GM18867 (cell line): ENCODE data around the gene PALM.
"Not testable (repeated sequence)": the region's sequence is repeated elsewhere in the genome, so short reads cannot be mapped to it uniquely, and the experiment has no call there.

Source experiments
- ATAC-seq: cut with Tn5 transposase; IDR thresholded peaks from one replicate; pipeline ENCODE4 v1.9.1; 2021; ENCODE audit warnings: mild to moderate bottlenecking, moderate library complexity; ENCODE audit not compliant: unreplicated experiment

Gene PALM

DNA sequence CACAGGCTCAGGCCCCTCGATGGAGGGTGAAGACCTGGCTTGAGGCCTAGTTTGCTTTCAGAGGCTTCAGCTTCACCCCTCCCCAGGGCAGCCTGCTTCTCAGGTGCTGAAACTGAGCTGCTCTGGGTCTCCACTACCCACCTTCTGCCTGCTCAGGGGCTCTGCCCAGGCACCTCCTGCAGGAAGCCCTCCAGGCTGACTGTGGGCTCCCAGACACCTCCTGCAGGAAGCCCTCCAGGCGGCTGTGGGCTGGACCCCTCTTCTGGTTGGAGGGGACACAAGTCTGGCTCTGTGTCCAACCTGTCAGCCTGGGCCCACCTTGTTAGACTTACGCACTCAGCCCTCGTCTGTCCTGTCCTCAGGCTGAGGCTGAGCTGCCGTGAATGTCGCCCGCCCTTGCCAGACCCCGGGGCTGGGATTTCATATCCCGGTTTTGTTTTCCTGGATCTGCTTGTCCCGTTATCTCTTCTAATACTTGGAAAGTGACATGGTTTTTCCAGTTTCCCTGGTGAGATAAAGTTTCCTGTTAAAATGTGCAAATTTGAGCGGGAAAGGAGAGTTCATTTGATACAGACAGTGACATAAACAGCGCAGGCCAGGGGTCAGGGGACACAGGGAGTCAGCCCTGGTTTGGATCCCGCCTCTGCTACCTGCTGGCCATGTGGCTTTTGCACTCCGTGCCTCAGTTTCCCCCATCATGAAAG, 21.4 kb downstream of the PALM start:
- no peak for ATAC-seq

DNA sequence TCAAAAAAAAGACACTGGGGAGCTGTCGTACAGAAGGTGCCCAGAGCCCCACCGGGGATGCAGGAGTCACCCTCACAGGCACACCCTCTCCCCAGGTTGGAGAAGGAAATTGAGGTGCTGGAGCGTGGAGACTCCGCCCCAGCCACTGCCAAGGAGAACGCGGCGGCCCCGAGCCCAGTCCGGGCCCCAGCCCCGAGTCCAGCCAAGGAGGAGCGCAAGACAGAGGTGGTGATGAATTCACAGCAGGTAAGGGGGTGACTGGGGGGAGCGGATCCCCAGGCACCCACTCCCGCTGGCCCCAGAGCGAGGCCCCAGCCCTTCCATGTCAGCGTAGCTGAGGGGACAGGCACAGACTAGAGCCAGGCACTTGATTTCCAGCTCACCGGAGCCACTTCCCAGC, 22.3 kb downstream of the PALM start:
- ATAC-seq = no peak

DNA sequence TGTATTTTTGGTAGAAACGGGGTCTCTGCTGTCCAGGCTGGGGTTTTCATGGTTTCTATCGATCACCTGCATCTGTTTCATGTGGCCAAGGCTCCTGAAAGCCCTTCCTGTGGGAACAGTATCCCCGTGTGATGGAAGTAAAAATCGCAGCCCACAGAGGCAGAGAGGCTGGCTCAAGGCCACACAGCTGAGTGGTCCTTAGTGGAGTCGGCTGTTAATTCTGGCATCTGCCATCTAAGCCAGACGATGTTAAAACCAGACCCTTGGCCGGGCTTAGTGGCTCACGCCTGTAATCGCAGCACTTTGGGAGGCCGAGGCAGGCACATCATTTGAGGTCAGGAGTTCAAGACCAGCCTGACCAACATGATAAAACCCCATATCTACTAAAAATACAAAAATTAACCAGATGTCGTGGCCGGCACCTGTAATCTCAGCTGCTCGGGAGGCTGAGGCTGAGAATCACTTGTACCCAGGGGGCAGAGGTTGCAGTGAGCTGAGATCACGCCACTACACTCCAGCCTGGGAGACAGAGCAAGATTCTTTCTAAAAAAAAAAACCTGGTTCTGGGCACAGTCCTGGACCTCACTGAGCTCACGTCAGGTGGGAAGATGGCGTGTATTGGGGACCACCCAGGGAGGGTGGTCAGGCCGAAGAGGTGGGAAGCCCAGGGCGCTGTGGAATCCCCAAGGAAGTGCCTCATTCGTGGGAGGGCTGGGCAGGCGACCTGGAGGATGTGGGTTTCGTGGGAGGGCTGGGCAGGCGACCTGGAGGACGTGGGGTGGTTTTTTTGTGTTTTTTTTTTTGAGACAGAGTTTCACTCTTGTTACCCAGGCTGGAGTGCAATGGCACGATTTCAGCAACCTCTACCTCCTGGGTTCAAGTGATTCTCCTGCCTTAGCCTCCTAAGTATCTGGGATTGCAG, 23.7 kb downstream of the PALM start:
- ATAC-seq = no peak

DNA sequence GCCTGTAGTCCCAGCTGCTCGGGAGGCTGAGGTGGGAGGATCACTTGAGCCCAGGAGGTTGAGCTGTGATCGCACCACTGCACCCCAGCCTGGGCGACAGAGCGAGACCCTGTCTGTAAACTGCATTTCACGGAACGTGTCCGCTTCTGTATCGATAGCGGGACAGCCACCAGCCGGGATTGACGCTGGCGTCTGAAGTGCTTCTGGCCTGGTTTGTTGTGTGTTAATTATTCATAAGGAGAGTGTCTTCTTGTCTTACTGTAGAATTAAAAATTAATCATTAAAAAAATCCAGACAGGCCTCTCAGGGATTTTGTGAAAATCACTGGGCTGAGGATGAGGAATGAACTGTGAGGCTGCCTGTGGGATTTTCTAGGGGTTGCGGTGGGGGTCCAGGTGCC, 26.0 kb downstream of the PALM start:
- no peak for ATAC-seq

DNA sequence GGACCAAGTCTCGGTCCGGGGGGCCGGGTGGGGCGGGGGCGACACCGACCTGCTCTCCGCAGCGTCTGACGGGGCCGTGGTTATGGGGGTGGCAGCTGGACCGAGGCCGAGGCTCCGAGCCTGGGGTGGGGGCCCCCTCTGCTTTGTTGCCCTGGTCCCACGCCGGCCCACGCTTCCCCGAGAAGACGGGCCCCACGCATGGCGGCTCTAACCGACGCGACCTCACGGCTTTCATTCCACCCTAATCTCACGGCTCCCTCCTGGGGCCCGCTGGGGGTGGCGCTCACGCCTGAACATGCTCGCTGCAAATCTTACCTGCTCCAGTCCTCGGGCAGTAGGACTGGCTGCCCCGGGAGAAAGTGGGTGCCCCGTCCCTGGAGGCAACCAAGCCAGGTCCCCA, 27.4 kb downstream of the PALM start:
- ATAC-seq = no peak

DNA sequence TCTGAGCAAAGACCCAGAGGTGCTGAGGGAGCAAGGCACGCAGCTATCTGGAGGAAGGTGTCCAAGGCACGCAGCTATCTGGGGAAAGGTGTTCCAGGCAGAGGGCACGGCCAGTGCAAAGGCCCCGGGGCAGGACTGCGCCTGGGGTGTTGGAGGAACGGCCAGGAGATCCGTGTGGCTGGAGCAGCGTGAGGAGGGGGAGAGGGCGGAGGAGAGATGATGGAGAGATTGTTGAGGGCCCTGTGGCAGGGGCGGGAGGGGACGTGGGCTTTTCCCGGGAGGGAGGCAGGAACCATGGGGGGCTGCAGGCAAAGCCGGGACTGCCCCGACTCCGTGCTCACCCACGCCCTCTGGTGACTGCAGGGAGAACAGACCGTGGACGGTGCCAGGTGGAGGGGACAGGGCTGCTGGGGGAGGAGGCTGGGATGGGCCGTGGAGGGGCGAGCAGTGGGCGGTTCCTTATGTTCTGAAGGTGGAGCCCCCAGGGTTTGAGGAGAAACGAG, 28.9 kb downstream of the PALM start:
- ATAC-seq = no peak

DNA sequence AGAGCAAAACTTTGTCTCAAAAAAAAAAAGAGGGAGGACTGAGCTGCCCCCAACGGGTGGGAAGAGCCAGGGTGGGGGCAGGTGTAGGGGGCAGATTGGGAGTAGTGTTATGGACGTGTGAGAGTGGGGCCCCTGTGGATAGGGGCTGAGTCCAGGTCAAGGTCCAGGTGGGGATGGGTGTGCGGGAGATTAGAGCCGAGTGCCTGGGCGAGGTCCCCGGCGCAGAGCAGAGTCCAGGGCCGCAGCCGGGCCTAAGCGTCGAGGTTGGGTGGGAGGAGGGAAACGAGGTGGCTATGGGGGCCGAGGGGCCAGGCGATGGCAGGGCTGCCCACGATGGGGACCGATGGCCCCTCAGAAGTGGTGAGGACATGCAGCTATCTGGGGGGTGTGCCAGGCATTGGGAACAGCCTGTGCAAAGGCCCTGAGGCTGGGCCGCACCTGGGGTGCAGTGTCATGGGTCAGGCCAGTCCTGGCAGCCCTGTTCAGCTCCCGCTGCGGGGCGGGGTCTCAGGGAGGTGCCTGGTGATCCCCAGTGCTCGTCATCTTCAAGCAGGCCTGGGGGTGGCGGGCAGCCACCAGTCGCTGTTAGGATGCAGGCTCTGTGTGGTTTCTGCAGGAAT, 29.9 kb downstream of the PALM start:
- ATAC-seq = no peak

DNA sequence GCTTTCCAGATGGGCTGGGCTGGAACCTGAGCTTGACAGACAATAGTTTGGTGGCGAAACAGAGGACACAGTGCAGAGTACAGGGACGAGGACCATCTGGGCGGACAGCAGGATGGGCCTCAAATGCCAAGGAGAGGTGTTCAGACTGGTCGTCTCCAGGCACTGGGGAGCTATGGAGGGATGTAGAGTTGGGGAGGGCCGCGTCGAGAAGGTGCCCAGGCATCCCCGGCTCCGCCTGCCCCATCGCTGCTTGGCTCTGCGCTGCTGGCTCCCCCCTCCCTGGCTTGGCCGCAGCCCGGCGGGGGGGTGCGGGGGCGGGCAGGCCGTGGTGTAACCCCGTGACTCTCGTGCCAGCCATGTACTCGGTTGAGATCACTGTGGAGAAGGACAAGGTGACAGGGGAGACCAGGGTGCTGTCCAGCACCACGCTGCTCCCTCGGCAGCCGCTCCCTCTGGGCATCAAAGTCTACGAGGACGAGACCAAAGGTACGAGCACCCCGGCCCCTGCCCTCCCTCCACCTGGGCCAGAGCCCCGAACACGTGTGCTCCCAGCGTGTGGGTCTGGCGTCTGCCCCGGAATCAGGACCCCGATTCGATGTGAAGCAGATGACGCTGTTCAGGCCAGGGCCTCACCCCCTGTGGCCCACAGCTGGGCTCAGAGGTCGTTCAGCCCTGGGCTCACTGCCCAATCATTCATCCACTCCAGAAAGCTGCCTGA, 31.4 kb downstream of the PALM start:
- no peak for ATAC-seq

DNA sequence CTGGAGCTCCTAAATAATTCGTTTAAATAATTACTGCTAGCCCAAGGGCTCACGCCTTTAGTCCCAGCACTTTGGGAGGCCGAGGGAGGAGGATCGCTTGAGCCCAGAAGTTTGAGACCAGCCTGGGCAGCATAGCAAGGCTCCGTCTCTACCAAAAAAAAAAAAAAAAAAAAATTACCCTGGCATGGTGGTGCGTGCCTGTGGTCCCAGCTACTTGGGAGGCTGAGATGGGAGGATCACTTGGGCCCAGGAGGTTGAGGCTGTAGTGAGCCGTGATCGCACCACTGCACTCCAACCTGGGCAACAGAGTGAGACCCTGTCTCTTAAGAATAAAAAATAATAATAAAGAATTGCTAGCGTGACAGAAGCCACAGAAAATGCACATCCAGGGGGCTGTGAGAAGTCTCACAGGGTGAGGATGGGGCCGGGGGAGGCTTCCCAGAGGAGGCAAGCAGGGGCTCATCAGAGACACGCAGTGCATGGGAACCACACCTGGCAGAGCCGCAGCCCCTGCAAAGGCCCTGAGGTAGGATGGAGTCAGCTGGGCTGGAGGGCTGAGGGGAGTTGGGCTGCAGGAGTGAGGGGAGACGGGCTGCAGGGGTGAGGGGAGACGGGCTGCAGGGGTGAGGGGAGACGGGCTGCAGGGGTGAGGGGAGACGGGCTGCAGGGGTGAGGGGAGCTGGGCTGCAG, 32.2 kb downstream of the PALM start:
- not testable (repeated sequence) for ATAC-seq

DNA sequence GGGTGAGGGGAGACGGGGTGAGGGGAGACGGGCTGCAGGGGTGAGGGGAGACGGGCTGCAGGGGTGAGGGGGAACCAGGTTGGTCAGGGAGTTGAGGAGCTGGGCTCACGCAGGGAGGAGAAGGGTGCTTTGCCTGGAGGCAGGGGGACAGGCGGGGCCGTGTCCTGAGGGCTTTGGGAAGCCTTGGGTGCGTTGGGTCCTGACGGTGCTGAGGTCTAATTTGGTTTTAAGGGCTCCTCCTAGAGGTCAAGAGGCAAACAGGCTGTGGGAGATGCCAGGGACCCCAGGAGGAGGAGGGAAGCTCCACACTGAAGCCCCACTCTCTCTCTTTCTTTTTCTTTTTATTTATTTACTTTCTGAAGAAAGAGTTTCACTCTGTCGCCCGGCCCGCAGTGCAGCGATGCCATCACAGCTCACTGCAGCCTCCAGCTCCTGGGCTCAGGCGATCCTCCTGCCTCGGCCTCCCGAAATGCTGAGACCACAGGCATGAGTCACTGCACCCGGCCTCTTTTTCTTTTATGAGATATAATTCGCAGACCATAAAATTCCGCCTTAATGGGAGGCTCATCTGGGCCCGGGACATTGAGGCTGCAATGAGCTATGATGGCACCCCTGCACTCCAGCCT, 32.9 kb downstream of the PALM start:
- ATAC-seq = no peak

DNA sequence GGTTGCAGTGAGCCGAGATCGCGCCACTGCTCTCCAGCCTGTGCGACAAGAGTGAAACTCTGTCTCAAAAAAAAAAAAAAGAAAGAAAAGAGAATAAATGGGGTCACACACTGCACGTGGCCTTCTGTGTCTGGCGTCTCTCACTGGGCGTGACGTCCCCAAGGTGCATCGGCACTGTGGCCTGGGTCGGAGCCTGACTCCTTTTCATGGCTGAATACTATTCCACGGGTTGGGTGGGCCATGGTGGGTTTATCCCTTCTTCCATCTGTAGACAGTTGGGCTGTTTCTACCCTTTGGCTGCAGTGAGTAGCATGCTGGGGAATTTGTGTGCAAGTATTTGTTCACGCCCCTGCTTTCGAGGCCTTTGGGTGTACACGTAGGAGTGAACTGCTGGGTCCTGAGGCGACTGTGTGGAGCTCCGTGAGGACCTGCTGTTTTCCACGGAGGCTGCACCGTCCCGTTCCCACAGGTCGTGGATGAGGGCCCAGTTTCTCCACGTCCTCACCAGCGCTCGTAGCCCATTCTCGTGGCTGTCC, 33.9 kb downstream of the PALM start:
- ATAC-seq = no peak

DNA sequence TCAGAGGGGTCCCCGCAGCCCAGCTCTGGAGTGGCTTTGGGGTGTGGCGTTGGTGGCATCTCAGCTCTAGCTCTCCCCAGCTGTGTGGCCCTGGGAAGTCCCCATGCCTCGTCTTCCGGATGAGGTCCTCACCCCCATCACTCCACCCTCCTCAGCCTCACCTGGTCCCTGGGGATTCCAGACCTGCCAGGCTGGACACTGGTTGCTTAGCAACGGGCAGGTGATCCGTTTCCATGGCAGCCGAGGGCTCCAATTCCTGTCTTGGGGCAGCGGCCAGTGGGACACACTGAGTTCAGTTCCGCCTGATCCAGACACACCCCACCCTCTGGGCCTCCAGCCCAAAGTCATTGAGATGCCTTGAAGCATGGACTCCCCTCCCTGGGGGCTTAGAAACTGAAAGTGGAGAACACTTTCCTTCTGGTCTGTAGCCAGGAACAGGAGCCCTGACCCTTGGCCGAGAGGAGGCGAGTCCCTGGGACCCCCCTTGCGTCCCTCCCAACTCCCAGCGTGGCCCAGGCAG, 34.5 kb downstream of the PALM start:
- no peak for ATAC-seq

DNA sequence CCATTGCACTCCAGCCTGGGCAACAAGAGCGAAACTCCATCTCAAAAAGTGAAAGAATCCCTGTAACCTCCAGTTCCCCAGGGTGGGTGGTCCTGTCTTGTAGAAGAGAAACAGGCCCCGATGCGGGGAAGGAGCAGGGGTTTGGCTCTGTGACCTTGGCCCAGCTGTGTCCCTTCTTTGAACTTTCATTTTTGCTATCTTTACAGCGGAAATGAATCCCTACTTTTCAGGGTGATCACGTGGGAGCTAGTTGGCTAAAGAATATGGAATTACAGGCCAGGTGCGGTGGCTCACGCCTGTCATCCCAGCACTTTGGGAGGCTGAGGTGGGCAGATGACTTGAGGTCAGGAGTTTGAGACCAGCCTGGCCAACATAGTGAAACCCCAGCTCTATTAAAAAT, 36.4 kb downstream of the PALM start:
- ATAC-seq = not testable (repeated sequence)

DNA sequence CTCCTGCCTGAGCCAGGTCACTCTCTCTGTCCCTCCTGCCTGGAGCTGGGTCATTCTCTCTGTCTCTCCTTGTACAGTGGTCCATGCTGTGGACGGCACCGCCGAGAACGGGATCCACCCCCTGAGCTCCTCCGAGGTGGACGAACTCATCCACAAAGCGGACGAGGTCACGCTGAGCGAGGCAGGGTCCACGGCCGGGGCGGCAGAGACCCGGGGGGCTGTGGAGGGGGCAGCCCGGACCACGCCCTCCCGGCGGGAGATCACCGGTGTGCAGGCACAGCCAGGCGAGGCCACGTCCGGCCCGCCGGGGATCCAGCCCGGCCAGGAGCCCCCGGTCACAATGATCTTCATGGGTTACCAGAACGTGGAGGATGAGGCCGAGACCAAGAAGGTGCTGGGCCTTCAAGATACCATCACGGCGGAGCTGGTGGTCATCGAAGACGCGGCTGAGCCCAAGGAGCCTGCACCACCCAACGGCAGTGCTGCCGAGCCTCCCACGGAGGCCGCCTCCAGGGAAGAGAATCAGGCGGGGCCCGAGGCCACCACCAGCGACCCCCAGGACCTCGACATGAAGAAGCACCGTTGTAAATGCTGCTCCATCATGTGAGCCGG, 37.6 kb downstream of the PALM start:
- ATAC-seq = no peak

DNA sequence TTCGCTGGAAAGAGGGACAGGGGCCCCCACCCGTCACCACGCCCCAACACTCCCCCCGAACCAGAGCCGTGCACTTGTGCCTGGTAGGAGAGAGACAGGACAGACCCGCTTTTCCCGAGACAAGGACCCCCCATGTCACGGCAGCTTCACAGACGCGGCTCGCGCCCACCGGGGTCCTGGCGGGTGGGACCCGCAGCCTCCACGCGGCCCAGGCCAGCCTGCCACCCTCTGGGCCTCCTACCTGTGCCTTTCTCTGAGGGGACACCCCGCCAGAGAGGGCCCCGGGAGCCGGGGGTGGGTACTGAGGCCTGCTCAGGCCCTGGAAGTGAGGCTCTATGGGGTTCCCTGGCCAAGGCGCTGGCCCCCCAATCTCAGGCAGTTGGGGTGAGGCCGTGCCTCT, 38.2 kb downstream of the PALM start:
- ATAC-seq = no peak

DNA sequence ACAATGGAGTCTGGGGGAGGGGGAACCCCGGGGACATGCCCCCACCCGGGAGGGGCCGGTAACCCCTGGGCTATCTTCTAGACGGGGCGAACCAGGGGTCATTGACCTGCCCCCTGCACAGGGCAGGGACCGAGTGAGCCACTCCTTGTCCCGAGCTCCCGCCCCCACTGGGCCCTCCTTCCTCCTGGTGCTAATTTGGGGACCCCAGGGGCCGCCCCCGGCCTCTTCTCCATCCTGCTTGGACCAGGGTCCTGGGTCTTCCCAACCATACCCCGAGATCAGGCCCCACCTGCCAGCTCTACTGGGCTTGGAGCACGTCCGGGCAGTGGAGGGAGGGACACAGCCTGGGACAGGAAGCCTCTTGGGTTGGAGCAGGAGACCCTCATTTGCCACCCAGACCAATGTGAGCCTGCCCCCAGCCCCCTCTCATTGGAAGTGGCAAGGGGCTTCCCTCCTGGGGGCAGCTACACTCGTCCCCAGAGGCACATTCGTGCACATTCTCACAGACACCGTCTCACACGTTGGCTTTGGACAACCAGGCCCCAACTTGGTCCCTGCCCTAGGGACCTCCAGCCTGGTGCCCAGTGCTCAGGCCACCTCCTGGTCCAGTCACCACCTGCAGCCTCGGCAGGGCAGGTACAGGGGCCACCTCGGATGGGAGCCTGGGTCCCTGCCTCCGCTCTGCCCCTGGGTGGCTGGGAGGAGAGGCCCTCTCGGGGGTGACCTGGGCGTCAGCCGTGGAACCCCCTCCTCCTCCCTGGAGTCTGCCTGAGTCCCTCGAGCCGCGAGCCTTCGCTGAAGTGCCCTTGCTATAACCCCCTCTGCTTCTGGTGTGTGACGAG, 38.9 kb downstream of the PALM start:
- no peak for ATAC-seq

DNA sequence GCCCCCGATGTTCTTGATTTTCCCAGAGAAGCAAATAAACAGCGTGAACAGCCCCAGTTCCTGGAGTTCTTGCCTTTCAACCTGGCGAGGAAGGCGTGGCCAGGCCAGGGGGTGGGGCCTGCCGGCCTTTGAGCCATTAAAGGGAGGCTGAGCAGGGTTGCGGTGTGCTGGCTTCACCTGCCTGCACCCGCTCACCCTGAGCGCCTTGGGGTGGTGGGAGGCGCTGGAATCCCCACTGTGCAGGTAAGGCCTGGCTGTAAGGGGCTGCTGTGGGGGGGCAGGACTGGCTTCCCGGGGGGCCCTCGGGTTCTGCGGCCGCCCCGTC, 39.5 kb downstream of the PALM start:
- no peak for ATAC-seq

DNA sequence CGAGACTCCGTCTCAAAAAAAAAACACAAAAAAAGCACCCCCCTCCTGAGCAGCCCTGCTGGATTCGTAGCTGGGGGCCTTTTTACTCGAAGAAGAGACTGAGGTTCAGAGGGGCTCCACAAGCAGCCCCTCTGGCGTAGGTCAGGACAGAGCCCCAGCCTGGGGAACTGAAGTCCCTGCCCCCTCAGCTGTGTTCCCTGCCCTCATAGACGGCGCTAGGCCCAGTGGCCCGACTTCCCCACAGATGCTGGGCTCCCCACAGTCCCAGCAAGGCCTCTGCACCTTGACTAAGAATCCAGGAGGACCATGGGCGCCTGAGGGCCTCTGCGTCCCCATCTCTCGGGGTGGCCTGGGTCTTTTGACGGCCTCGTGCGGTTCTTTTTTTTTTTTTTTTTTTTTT, 41.1 kb downstream of the PALM start:
- ATAC-seq = no peak
